K562 (cell line): ENCODE results near the gene GON7. TPM values are rescaled to one million over a fixed set of nuclear protein-coding genes. Genes with fewer than 3 reads are reported as not detected.

ENCODE experiments used
- ATAC-seq: fragments of 200-7000 bp; cut with Tn5 transposase; 3 replicates; pipeline ENCODE4 v1.9.1; 2020; ENCODE audit warnings: moderate library complexity
- BruUV-seq: library from RNA; stranded (reverse); fragments of 400-500 nt; replicated peaks from 2 replicates; lab custom pipeline; 2021; lab: Mats Ljungman, UMichigan
- CTCF ChIA-PET: fragments of 300-600 bp; formaldehyde crosslinking; extraction: SDS; loops from one replicate; lab custom pipeline; 2021; ENCODE audit warnings: low intra/inter-chr PET ratio; lab: Yijun Ruan, JAX
- POLR2A ChIA-PET: fragments of 300-600, 350-650 bp; sonication (Branson Sonifier 250); formaldehyde crosslinking; extraction: SDS; loops from one replicate; lab custom pipeline; 2021; ENCODE audit warnings: antibody characterized with exemption, inconsistent platforms; lab: Yijun Ruan, JAX
- DNase-seq, 4 experiments: peaks; one replicate each; pipeline versions ENCODE4 v3.0.0 to v3.0.0-alpha.2; 2011 to 2018; ENCODE audit warnings: low spot score in 3 of 4, mixed read lengths in 3 of 4; ENCODE audit errors: extremely low read depth in 1 of 4
- FAIRE-seq: peaks from 2 replicates; lab custom pipeline; 2011; peaks lifted over from hg19 to GRCh38; lab: Jason Lieb, UNC
- H2AFZ ChIP-seq: 2 replicates; pipeline ENCODE4 v1.6.0; 2011; ENCODE audit warnings: low read depth, low read length, control low read depth, inconsistent platforms
- H3K27ac ChIP-seq: fragments of 200-600 bp; 3 replicates; pipeline ENCODE4 v1.8.0; 2011; ENCODE audit warnings: low read depth, mild to moderate bottlenecking, control low read depth, inconsistent platforms, low read length, moderate library complexity, mixed read lengths; ENCODE audit errors: extremely low read depth
- H3K27me3 ChIP-seq, 2 experiments: fragments of 300-600 bp in 1 of 2; 2 replicates in 1 of 2; 3 replicates in 1 of 2; pipeline versions ENCODE4 v1.6.0 to v1.8.0; 2011; ENCODE audit warnings: inconsistent platforms in 2 of 2, low read length in 2 of 2, mild to moderate bottlenecking in 1 of 2, mixed read lengths in 1 of 2, moderate library complexity in 1 of 2; ENCODE audit not compliant: control insufficient read depth in 2 of 2, insufficient read depth in 2 of 2
- H3K36me3 ChIP-seq: fragments of 300-600 bp; 3 replicates; pipeline ENCODE4 v1.8.0; 2011; ENCODE audit warnings: mild to moderate bottlenecking, low read length, inconsistent platforms; ENCODE audit not compliant: control insufficient read depth, insufficient read depth
- H3K4me1 ChIP-seq, 2 experiments: fragments of 200-600 bp in 1 of 2; replicated peaks in 1 of 2; 2 replicates in 1 of 2; 3 replicates in 1 of 2; pipeline versions ENCODE4 v1.5.1 to v1.8.0; 2011; ENCODE audit warnings: inconsistent platforms in 2 of 2, low read length in 2 of 2, mild to moderate bottlenecking in 1 of 2, mixed read lengths in 1 of 2, moderate library complexity in 1 of 2; ENCODE audit not compliant: control insufficient read depth in 2 of 2, insufficient read depth in 2 of 2
- H3K4me2 ChIP-seq: 2 replicates; pipeline ENCODE4 v1.6.1; 2011; ENCODE audit warnings: low read length, control low read depth, inconsistent platforms, mixed read lengths; ENCODE audit not compliant: insufficient read depth
- H3K4me3 ChIP-seq: fragments of 200-600 bp; sonication (generic), shearing (Covaris generic); 2 replicates; pipeline ENCODE4 v1.5.1; 2016; ENCODE audit warnings: control low read depth, inconsistent platforms
- H3K79me2 ChIP-seq: fragments of 200-600 bp; 3 replicates; pipeline ENCODE4 v1.8.0; 2011; ENCODE audit warnings: low read length, inconsistent platforms; ENCODE audit not compliant: control insufficient read depth, insufficient read depth
- H3K9ac ChIP-seq, 2 experiments: 2 replicates each; pipeline versions ENCODE4 v1.6.0 to v1.6.1; 2011; ENCODE audit warnings: low read depth in 2 of 2, low read length in 2 of 2, control low read depth in 1 of 2, inconsistent platforms in 1 of 2, mild to moderate bottlenecking in 1 of 2, mixed read lengths in 1 of 2; ENCODE audit not compliant: insufficient read depth in 1 of 2
- H3K9me1 ChIP-seq: one replicate; pipeline ENCODE4 v1.6.0; 2011; ENCODE audit warnings: inconsistent platforms, mild to moderate bottlenecking, low read length, moderate library complexity; ENCODE audit not compliant: control insufficient read depth, insufficient read depth
- H3K9me3 ChIP-seq: replicated peaks from 2 replicates; pipeline ENCODE4 v1.5.1; 2011; ENCODE audit warnings: low read depth, low read length, inconsistent platforms; ENCODE audit not compliant: control insufficient read depth, insufficient read depth
- H4K20me1 ChIP-seq: replicated peaks from 2 replicates; pipeline ENCODE4 v1.6.1; 2011; ENCODE audit warnings: low read length, inconsistent platforms, mixed read lengths; ENCODE audit not compliant: control insufficient read depth, insufficient read depth
- HLTF ChIP-seq: fragments of 450-650 bp; IDR thresholded peaks from 2 replicates; pipeline ENCODE4 v1.6.1; 2016
- HMG20A ChIP-seq: fragments of 450-650 bp; formaldehyde crosslinking; conservative IDR thresholded peaks from 2 replicates; pipeline ENCODE4 v1.4.0; 2020; ENCODE audit warnings: mild to moderate bottlenecking, mixed read lengths
- KLF10 ChIP-seq: fragments of 250-450 bp; sonication (Bioruptor Pico); IDR thresholded peaks from 2 replicates; pipeline ENCODE4 v1.6.1; 2021; ENCODE audit warnings: matching md5 sums
- MTA1 ChIP-seq: fragments of 450-650 bp; IDR thresholded peaks from 2 replicates; pipeline ENCODE4 v1.6.1; 2017; ENCODE audit warnings: borderline replicate concordance
- NEUROD1 ChIP-seq: fragments of 150-350 bp; IDR thresholded peaks from 2 replicates; pipeline ENCODE4 v1.6.1; 2014; ENCODE audit warnings: borderline replicate concordance, low read length, low read depth; ENCODE audit not compliant: partially characterized antibody
- SIN3A ChIP-seq, 2 experiments: fragments of 150-350 bp in 1 of 2; IDR thresholded peaks; 2 replicates each; pipeline ENCODE4 v1.6.1; 2011 to 2016; ENCODE audit warnings: borderline replicate concordance in 2 of 2, low read depth in 2 of 2, low read length in 2 of 2, mild to moderate bottlenecking in 2 of 2, moderate library complexity in 2 of 2; ENCODE audit not compliant: control insufficient read depth in 1 of 2
- WHSC1 ChIP-seq: IDR thresholded peaks from one replicate; pipeline ENCODE4 v1.6.1; 2012; ENCODE audit warnings: low read length, control low read depth, inconsistent platforms
- ZNF445 ChIP-seq: fragments of 250-450 bp; sonication (Bioruptor Pico); IDR thresholded peaks from 2 replicates; pipeline ENCODE4 v1.4.0; 2020; ENCODE audit warnings: low read depth, mild to moderate bottlenecking, moderate library complexity
- ZNF707 ChIP-seq: fragments of 250-450 bp; sonication (Bioruptor Pico); conservative IDR thresholded peaks from 2 replicates; pipeline ENCODE4 v1.8.0; 2022; ENCODE audit warnings: inconsistent platforms, mild to moderate bottlenecking, moderate library complexity
- ZNF785 ChIP-seq: fragments of 250-450 bp; sonication (Bioruptor Pico); IDR thresholded peaks from 2 replicates; pipeline ENCODE4 v1.4.0; 2020; ENCODE audit warnings: mild to moderate bottlenecking
- in situ Hi-C: fragments of 300-500 bp; cut with MboI; formaldehyde crosslinking; loops from 4 replicates; pipeline ENCODE4 v1.15.0; 2018; ENCODE audit warnings: inconsistent platforms, mixed read lengths
- intact Hi-C: fragments of 100-400 bp; cut with micrococcal nuclease; formaldehyde crosslinking; loops from 2 replicates; pipeline ENCODE4 v1.14.2; 2022
- polyA plus RNA-seq, 8 experiments: library from polyadenylated mRNA; depleted of rRNA in 4 of 8; stranded (reverse) in 5 of 8; unstranded in 3 of 8; fragments of >200 nt; fragmentation: Nextera tagmentation in 2 of 8; fragmentation: Illumina TruSeq in 1 of 8; extraction: Ambion mirVana in 2 of 8; extraction: Trizol in 1 of 8; gene quantifications; 2 replicates each; pipeline versions ENCODE4 v1.2.1 to v1.2.3, GENCODE V29; 2011 to 2014; ENCODE audit warnings: inconsistent platforms in 1 of 8, missing spikeins in 1 of 8
- total RNA-seq, 7 experiments: library from RNA; depleted of rRNA in 6 of 7; stranded (reverse); fragments of >200 nt in 6 of 7; fragmentation: Illumina TruSeq in 2 of 7; extraction: Trizol in 2 of 7; gene quantifications; 2 replicates each; pipeline versions ENCODE4 v1.2.1 to v1.2.3, GENCODE V29; 2011 to 2021; ENCODE audit warnings: low replicate concordance in 1 of 7
- TF ChIP-seq, protein P1 (sequence below): fragments of 450-650 bp; IDR thresholded peaks from 2 replicates; pipeline ENCODE4 v1.7.1; 2018; ENCODE audit warnings: mild to moderate bottlenecking, low read depth; ENCODE audit not compliant: partially characterized antibody
- TF ChIP-seq, protein P2 (sequence below): fragments of 450-650 bp; IDR thresholded peaks from 2 replicates; pipeline ENCODE4 v1.6.1; 2017; ENCODE audit warnings: mild to moderate bottlenecking, moderate library complexity
- TF ChIP-seq, protein P3 (sequence below): sonication (generic); formaldehyde crosslinking; IDR thresholded peaks from 2 replicates; pipeline ENCODE4 v1.9.0; 2022; ENCODE audit warnings: mild to moderate bottlenecking, missing genetic modification reagents

The GON7 gene
- total and polyA plus RNA-seq, 9 of the 15 experiments (the other 6 are each of a cell fraction or from before 2014, with no cell fraction given), result 13.7 to 34.0 (median 23.9) TPM

DNA sequence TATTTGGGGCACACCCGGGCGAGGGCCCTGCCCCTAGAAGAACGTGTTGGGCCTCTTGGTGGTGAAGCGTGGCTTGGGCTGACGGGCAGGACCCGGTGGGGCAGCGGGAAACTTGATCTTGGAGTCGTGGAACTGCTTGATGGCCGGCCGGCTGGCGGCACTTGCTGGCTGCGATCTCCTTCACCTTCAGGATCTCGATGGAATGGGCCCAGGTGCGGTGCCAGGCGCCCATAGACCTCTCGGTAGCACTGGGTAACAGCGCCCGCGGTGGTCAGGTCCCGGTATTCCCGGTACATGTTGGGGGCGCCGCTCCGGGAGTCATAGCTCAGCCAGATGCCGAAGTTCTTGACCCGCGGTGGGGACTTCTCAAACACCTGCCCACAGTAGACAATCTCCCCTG is 16.7 kb upstream of the GON7 start (continued):
- TF ChIP-seq, protein P1, sequence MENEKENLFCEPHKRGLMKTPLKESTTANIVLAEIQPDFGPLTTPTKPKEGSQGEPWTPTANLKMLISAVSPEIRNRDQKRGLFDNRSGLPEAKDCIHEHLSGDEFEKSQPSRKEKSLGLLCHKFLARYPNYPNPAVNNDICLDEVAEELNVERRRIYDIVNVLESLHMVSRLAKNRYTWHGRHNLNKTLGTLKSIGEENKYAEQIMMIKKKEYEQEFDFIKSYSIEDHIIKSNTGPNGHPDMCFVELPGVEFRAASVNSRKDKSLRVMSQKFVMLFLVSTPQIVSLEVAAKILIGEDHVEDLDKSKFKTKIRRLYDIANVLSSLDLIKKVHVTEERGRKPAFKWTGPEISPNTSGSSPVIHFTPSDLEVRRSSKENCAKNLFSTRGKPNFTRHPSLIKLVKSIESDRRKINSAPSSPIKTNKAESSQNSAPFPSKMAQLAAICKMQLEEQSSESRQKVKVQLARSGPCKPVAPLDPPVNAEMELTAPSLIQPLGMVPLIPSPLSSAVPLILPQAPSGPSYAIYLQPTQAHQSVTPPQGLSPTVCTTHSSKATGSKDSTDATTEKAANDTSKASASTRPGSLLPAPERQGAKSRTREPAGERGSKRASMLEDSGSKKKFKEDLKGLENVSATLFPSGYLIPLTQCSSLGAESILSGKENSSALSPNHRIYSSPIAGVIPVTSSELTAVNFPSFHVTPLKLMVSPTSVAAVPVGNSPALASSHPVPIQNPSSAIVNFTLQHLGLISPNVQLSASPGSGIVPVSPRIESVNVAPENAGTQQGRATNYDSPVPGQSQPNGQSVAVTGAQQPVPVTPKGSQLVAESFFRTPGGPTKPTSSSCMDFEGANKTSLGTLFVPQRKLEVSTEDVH, result no peak
- TF ChIP-seq, protein P2, sequence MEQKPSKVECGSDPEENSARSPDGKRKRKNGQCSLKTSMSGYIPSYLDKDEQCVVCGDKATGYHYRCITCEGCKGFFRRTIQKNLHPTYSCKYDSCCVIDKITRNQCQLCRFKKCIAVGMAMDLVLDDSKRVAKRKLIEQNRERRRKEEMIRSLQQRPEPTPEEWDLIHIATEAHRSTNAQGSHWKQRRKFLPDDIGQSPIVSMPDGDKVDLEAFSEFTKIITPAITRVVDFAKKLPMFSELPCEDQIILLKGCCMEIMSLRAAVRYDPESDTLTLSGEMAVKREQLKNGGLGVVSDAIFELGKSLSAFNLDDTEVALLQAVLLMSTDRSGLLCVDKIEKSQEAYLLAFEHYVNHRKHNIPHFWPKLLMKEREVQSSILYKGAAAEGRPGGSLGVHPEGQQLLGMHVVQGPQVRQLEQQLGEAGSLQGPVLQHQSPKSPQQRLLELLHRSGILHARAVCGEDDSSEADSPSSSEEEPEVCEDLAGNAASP, result no peak
- TF ChIP-seq SIN3A (IDR thresholded peaks at IDR 0.05; ENCODE audit: borderline replicate concordance in 2 of 2, control insufficient read depth in 1 of 2, low read depth in 2 of 2, low read length in 2 of 2), result no peak
- no peak for TF ChIP-seq KLF10 (CRISPR knock-in tag)
- TF ChIP-seq ZNF707 (CRISPR knock-in tag), result no peak

DNA sequence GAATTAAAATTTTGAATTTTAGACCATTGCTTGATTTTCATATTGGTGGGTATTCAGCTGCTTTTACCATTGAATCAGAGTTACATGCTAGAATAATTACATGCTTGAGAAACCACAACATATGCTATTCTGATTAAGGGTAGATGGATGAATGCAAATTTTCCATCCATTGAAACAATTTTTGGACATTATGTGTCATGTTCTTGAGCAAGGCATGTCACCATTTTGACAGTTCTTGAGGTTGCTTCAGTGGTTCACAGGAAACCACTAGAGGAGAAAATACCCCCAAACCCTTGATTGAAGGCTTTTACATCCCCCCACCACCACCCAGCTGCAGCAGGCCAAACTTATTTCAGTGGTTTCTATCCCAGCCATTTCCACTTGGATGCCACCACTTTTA is 13.6 kb upstream of the GON7 start:
- no peaks in the 10 kb centered on the region for H3K9me1 ChIP-seq
- intact Hi-C loops, result no loop called here
- in situ Hi-C loops, result no loop called here
- no peak overlapping the region for H3K4me3 ChIP-seq
- POLR2A ChIA-PET, result no interaction called here
- no peaks in the 10 kb centered on the region for H3K79me2 ChIP-seq
- CTCF ChIA-PET, result no interaction called here
- DNase-seq, result no peak
- TF ChIP-seq HMG20A (CRISPR knock-in tag), result no peak
- no peak for TF ChIP-seq MTA1
- TF ChIP-seq, protein P3, sequence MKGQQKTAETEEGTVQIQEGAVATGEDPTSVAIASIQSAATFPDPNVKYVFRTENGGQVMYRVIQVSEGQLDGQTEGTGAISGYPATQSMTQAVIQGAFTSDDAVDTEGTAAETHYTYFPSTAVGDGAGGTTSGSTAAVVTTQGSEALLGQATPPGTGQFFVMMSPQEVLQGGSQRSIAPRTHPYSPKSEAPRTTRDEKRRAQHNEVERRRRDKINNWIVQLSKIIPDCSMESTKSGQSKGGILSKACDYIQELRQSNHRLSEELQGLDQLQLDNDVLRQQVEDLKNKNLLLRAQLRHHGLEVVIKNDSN (CRISPR knock-in tag), result no peak
- no peak for TF ChIP-seq NEUROD1
- TF ChIP-seq ZNF445 (CRISPR knock-in tag), result no peak
- TF ChIP-seq HLTF, result no peak
- no peak for TF ChIP-seq WHSC1
- no peak for TF ChIP-seq ZNF785
- no peak overlapping the region for H3K9ac ChIP-seq
- no peak overlapping the region for H3K27ac ChIP-seq
- H4K20me1 ChIP-seq, result no peaks in the 10 kb centered on the region
- peaks cover 52% of the 10 kb centered on the region; the same call in 1 of the 3 replicates for H3K36me3 ChIP-seq
- H3K27me3 ChIP-seq, result no peaks in the 10 kb centered on the region
- no peaks in the 10 kb centered on the region for H3K4me1 ChIP-seq
- no peak for FAIRE-seq
- no peak for ATAC-seq
- no peak overlapping the region for H2AFZ ChIP-seq
- no peaks in the 10 kb centered on the region for H3K9me3 ChIP-seq
- no TSS peak for BruUV-seq
- no peak overlapping the region for H3K4me2 ChIP-seq
